GM12875 (cell line): Measurements from ENCODE around the gene SUB1.

ENCODE experiments used
- H3K4me3 ChIP-seq: one replicate; pipeline ENCODE4 v1.5.1; 2011; ENCODE audit warnings: low read depth, low read length, control low read depth
- CTCF ChIP-seq: IDR thresholded peaks from 2 replicates; pipeline ENCODE4 v1.5.1; 2011; ENCODE audit warnings: low read depth, mild to moderate bottlenecking, control low read depth, inconsistent platforms, low read length, moderate library complexity, borderline replicate concordance; ENCODE audit not compliant: insufficient read depth

SUB1 gene

GRCh38 chr5:32559411-32559810 lies 25.9 kb upstream of the SUB1 start:
- TF ChIP-seq CTCF: no peak
- no peak overlapping the region for H3K4me3 ChIP-seq

GRCh38 chr5:32559921-32560320 lies 25.4 kb upstream of the SUB1 start:
- no peak for TF ChIP-seq CTCF
- no peak overlapping the region for H3K4me3 ChIP-seq

GRCh38 chr5:32562056-32562455 lies 23.3 kb upstream of the SUB1 start:
- TF ChIP-seq CTCF: no peak
- H3K4me3 ChIP-seq: no peak overlapping the region

GRCh38 chr5:32562843-32563242 lies 22.5 kb upstream of the SUB1 start:
- no peak for TF ChIP-seq CTCF
- H3K4me3 ChIP-seq: no peak overlapping the region

- TF ChIP-seq CTCF: no peak
- H3K4me3 ChIP-seq: no peak overlapping the region
Observed at GRCh38 chr5:32563614-32564013, 21.7 kb upstream of the SUB1 start.

GRCh38 chr5:32565145-32565544 lies 20.2 kb upstream of the SUB1 start:
- no peak for TF ChIP-seq CTCF
- H3K4me3 ChIP-seq: no peak overlapping the region

GRCh38 chr5:32566319-32567111 lies 18.8 kb upstream of the SUB1 start:
- no peak for TF ChIP-seq CTCF
- H3K4me3 ChIP-seq: no peak overlapping the region
